Measurements from ENCODE around the gene HLF. TPM values are rescaled to one million over a fixed set of nuclear protein-coding genes. Genes with fewer than 3 reads are reported as not detected.

Gene HLF
- total and polyA plus RNA-seq, 2 experiments from 2014 or later: 0.28 TPM; not detected in 1

GRCh38 chr17:55325406-55325805 is 60.6 kb downstream of the HLF start:
- Histone ChIP-seq H3K4me2 (no peak overlapping the region), H3K27me3 (ENCODE audit: insufficient read depth) (no peaks in the 10 kb centered on the region), H2AFZ (no peak overlapping the region), H4K20me1 (replicated peaks; ENCODE audit: insufficient read depth) (no peaks in the 10 kb centered on the region), H3K36me3 (ENCODE audit: insufficient read depth) (no peaks in the 10 kb centered on the region), H3K4me3 (no peak overlapping the region), H3K79me2 (replicated peaks; ENCODE audit: insufficient read depth) (no peaks in the 10 kb centered on the region), H3K4me1 (ENCODE audit: insufficient read depth) (no peaks in the 10 kb centered on the region), H3K9me2 (ENCODE audit: insufficient read depth) (no peaks in the 10 kb centered on the region), H3F3A (replicated peaks; ENCODE audit: low read depth) (no peaks in the 10 kb centered on the region), H3K27ac (ENCODE audit: low read depth) (no peak overlapping the region)
- no peaks in the 10 kb centered on the region for H3K36me3 Mint-ChIP-seq (ENCODE audit: low read depth)
- no peak overlapping the region for H3K27ac Mint-ChIP-seq
- H3K4me3 Mint-ChIP-seq: no peak overlapping the region
- peaks cover 2% of the 10 kb centered on the region for H3K9me3 Mint-ChIP-seq
- no peaks in the 10 kb centered on the region for H3K27me3 Mint-ChIP-seq (ENCODE audit: insufficient read depth, low read depth, poor library complexity)
- no peaks in the 10 kb centered on the region for H3K4me1 Mint-ChIP-seq
- TF ChIP-seq ZNF114 (CRISPR knock-in tag; IDR thresholded peaks at IDR 0.05): no peak
- no peak for TF ChIP-seq JUNB (IDR thresholded peaks at IDR 0.05; ENCODE audit: unreplicated experiment)
- no peak for TF ChIP-seq POLR2AphosphoS5 (IDR thresholded peaks at IDR 0.05; ENCODE audit: low read depth)
- TF ChIP-seq, protein P1, sequence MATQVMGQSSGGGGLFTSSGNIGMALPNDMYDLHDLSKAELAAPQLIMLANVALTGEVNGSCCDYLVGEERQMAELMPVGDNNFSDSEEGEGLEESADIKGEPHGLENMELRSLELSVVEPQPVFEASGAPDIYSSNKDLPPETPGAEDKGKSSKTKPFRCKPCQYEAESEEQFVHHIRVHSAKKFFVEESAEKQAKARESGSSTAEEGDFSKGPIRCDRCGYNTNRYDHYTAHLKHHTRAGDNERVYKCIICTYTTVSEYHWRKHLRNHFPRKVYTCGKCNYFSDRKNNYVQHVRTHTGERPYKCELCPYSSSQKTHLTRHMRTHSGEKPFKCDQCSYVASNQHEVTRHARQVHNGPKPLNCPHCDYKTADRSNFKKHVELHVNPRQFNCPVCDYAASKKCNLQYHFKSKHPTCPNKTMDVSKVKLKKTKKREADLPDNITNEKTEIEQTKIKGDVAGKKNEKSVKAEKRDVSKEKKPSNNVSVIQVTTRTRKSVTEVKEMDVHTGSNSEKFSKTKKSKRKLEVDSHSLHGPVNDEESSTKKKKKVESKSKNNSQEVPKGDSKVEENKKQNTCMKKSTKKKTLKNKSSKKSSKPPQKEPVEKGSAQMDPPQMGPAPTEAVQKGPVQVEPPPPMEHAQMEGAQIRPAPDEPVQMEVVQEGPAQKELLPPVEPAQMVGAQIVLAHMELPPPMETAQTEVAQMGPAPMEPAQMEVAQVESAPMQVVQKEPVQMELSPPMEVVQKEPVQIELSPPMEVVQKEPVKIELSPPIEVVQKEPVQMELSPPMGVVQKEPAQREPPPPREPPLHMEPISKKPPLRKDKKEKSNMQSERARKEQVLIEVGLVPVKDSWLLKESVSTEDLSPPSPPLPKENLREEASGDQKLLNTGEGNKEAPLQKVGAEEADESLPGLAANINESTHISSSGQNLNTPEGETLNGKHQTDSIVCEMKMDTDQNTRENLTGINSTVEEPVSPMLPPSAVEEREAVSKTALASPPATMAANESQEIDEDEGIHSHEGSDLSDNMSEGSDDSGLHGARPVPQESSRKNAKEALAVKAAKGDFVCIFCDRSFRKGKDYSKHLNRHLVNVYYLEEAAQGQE (IDR thresholded peaks at IDR 0.05; ENCODE audit: unreplicated experiment): no peak
- ATAC-seq (no peak), DNase-seq (ENCODE audit: low spot score) (no peak)

DNA sequence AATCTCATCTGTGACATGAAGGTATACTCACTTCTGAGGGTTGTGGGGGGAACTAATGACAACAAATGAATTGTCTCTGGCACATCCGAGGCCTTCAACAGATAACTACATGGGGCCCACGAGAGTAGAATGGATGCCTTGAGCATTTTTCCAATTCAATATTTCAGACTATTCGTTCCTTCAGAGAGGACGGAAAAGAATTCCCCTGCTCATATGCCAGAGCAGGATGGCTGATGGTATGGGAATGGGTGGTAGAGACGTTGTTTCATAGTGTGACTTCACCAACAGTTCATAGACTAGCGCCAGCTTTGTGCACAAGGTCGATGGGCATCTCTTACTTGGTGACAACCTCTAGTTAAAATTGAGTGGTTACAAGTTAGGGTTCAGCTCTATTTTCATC is 61.3 kb downstream of the HLF start:
- H3K36me3 ChIP-seq (ENCODE audit: insufficient read depth): no peaks in the 10 kb centered on the region
- TF ChIP-seq ZNF114 (CRISPR knock-in tag; IDR thresholded peaks at IDR 0.05) (no peak), JUNB (IDR thresholded peaks at IDR 0.05; ENCODE audit: unreplicated experiment) (no peak), ETS1 (IDR thresholded peaks at IDR 0.05) (no peak), CTCF (conservative IDR thresholded peaks at IDR 0.05; ENCODE audit: low read depth in 2 of 2) (no peak), ZNF331 (CRISPR knock-in tag; IDR thresholded peaks at IDR 0.05; ENCODE audit: low read depth) (no peak), POLR2AphosphoS5 (IDR thresholded peaks at IDR 0.05; ENCODE audit: low read depth) (no peak), EZH2phosphoT487 (IDR thresholded peaks at IDR 0.05; ENCODE audit: unreplicated experiment) (no peak), EZH2 (IDR thresholded peaks at IDR 0.05; ENCODE audit: low read depth, unreplicated experiment) (no peak), NANOG (IDR thresholded peaks at IDR 0.05; ENCODE audit: borderline replicate concordance) (no peak)
- TF ChIP-seq, protein P1 (IDR thresholded peaks at IDR 0.05; ENCODE audit: unreplicated experiment): no peak
- no peaks in the 10 kb centered on the region for H4K20me1 ChIP-seq (replicated peaks; ENCODE audit: insufficient read depth)
- H3K27me3 ChIP-seq (ENCODE audit: insufficient read depth): no peaks in the 10 kb centered on the region
- DNase-seq (ENCODE audit: low spot score) (no peak), ATAC-seq (no peak)
- H3K4me3 ChIP-seq: no peak overlapping the region
- no peak overlapping the region for H3K4me2 ChIP-seq
- Mint-ChIP-seq H3K36me3 (ENCODE audit: low read depth) (no peaks in the 10 kb centered on the region), H3K4me1 (no peaks in the 10 kb centered on the region), H3K4me3 (no peak overlapping the region), H3K27me3 (ENCODE audit: insufficient read depth, low read depth, poor library complexity) (no peaks in the 10 kb centered on the region), H3K9me3 (peaks cover 2% of the 10 kb centered on the region), H3K27ac (no peak overlapping the region)
- no peaks in the 10 kb centered on the region for H3K79me2 ChIP-seq (replicated peaks; ENCODE audit: insufficient read depth)
- H3K27ac ChIP-seq (ENCODE audit: low read depth): no peak overlapping the region
- H3K9me2 ChIP-seq (ENCODE audit: insufficient read depth): no peaks in the 10 kb centered on the region
- no peak overlapping the region for H2AFZ ChIP-seq
- no peaks in the 10 kb centered on the region for H3K4me1 ChIP-seq (ENCODE audit: insufficient read depth)
- no peaks in the 10 kb centered on the region for H3F3A ChIP-seq (replicated peaks; ENCODE audit: low read depth)

All from GM23338 (cell line).